A549 (cell line): ENCODE results near the gene SEMG2. TPM values are rescaled to one million over a fixed set of nuclear protein-coding genes. Genes with fewer than 3 reads are reported as not detected.

Experiments used
- ATAC-seq, 2 experiments: fragments of 200-7000 bp in 1 of 2; fragments of >200 bp in 1 of 2; cut with Nextera tagmentation in 1 of 2; cut with Tn5 transposase in 1 of 2; 3 replicates each; pipeline versions ENCODE4 v1.8.0 to v1.9.1; 2018 to 2020; ENCODE audit warnings: mild to moderate bottlenecking in 1 of 2, moderate library complexity in 1 of 2
- CTCF ChIA-PET: fragments of 300-600 bp; sonication (Branson Sonifier 250); formaldehyde crosslinking; extraction: SDS; loops from one replicate; lab custom pipeline; 2021; ENCODE audit warnings: antibody characterized with exemption, inconsistent platforms; lab: Yijun Ruan, JAX
- POLR2A ChIA-PET: fragments of 350-600 bp; formaldehyde crosslinking; extraction: SDS; loops from one replicate; lab custom pipeline; 2021; ENCODE audit warnings: antibody characterized with exemption, inconsistent platforms; lab: Yijun Ruan, JAX
- DNase-seq, 2 experiments: peaks; one replicate each; pipeline versions ENCODE4 v3.0.0 to v3.0.0-alpha.2; 2011 to 2016; ENCODE audit warnings: low read depth in 1 of 2, low spot score in 1 of 2
- FAIRE-seq: peaks from 2 replicates; lab custom pipeline; 2011; peaks lifted over from hg19 to GRCh38; lab: Jason Lieb, UNC
- H3K27ac ChIP-seq, 2 experiments: fragments of >200 bp; sonication (Bioruptor Twin); formaldehyde crosslinking; 3 replicates each; pipeline ENCODE4 v1.5.1; 2016 to 2017
- H3K4me1 ChIP-seq: fragments of >200 bp; sonication (Bioruptor Twin); formaldehyde crosslinking; 3 replicates; pipeline ENCODE4 v1.6.1; 2016
- H3K4me2 ChIP-seq: fragments of >200 bp; sonication (Bioruptor Twin); formaldehyde crosslinking; 3 replicates; pipeline ENCODE4 v1.6.1; 2016
- H3K4me3 ChIP-seq: fragments of >200 bp; sonication (Bioruptor Twin); formaldehyde crosslinking; 3 replicates; pipeline ENCODE4 v1.5.1; 2016
- H3K9me3 ChIP-seq: fragments of >200 bp; sonication (Bioruptor Twin); formaldehyde crosslinking; 3 replicates; pipeline ENCODE4 v1.6.1; 2016
- ATOH8 ChIP-seq: fragments of 250-450 bp; sonication (Bioruptor Pico); IDR thresholded peaks from 2 replicates; pipeline ENCODE4 v1.5.0; 2020; ENCODE audit warnings: low read depth, mild to moderate bottlenecking, moderate library complexity
- BCL3 ChIP-seq: fragments of >200 bp; sonication (Bioruptor Twin); formaldehyde crosslinking; IDR thresholded peaks from 3 replicates; pipeline ENCODE4 v1.6.1; 2016
- BHLHE40 ChIP-seq: IDR thresholded peaks from 2 replicates; pipeline ENCODE4 v1.6.1; 2012; ENCODE audit warnings: low read depth, low read length, inconsistent platforms
- CEBPB ChIP-seq, 2 experiments: fragments of >200 bp in 1 of 2; sonication (Bioruptor Twin) in 1 of 2; formaldehyde crosslinking in 1 of 2; IDR thresholded peaks; 2 replicates each; pipeline ENCODE4 v1.6.1; 2012 to 2016
- CHD4 ChIP-seq: fragments of 200-600 bp; sonication (generic); IDR thresholded peaks from 2 replicates; pipeline ENCODE4 v1.6.1; 2016; ENCODE audit warnings: antibody characterized with exemption, mild to moderate bottlenecking, borderline replicate concordance
- E2F6 ChIP-seq: IDR thresholded peaks from 2 replicates; pipeline ENCODE4 v1.6.1; 2012; ENCODE audit warnings: low read depth, borderline replicate concordance
- EHMT2 ChIP-seq: fragments of 200-600 bp; sonication (generic); IDR thresholded peaks from 2 replicates; pipeline ENCODE4 v1.6.1; 2016; ENCODE audit warnings: antibody characterized with exemption, low read depth, mild to moderate bottlenecking, moderate library complexity
- ESRRA ChIP-seq: fragments of 150-350 bp; IDR thresholded peaks from 2 replicates; pipeline ENCODE4 v1.6.1; 2014; ENCODE audit warnings: mild to moderate bottlenecking, low read length, borderline replicate concordance
- FOSL2 ChIP-seq, 2 experiments: fragments of 450-650 bp in 1 of 2; fragments of >200 bp in 1 of 2; sonication (Bioruptor Twin) in 1 of 2; formaldehyde crosslinking; IDR thresholded peaks; 2 replicates each; pipeline versions ENCODE4 v1.5.0 to v1.6.1; 2016 to 2020; ENCODE audit warnings: mild to moderate bottlenecking in 1 of 2, moderate library complexity in 1 of 2
- FOXS1 ChIP-seq: fragments of 250-450 bp; sonication (Bioruptor Pico); IDR thresholded peaks from 2 replicates; pipeline ENCODE4 v1.5.0; 2020; ENCODE audit warnings: mild to moderate bottlenecking, moderate library complexity
- GATA3 ChIP-seq: IDR thresholded peaks from 2 replicates; pipeline ENCODE4 v1.6.1; 2012; ENCODE audit warnings: borderline replicate concordance
- HMGXB4 ChIP-seq: fragments of 250-450 bp; sonication (Bioruptor Pico); IDR thresholded peaks from 2 replicates; pipeline ENCODE4 v1.5.0; 2021; ENCODE audit warnings: mild to moderate bottlenecking, moderate library complexity, borderline replicate concordance
- HOXA7 ChIP-seq: fragments of 250-450 bp; sonication (Bioruptor Pico); IDR thresholded peaks from 2 replicates; pipeline ENCODE4 v1.5.0; 2020; ENCODE audit warnings: mild to moderate bottlenecking, moderate library complexity
- JUN ChIP-seq, 2 experiments: fragments of >200 bp; sonication (Bioruptor Twin); formaldehyde crosslinking; IDR thresholded peaks; 2 replicates in 1 of 2; 3 replicates in 1 of 2; pipeline ENCODE4 v1.6.1; 2016 to 2017
- JUNB ChIP-seq: fragments of >200 bp; sonication (Bioruptor Twin); formaldehyde crosslinking; IDR thresholded peaks from 2 replicates; pipeline ENCODE4 v1.6.1; 2016
- KDM5A ChIP-seq: fragments of 200-600 bp; sonication (generic); IDR thresholded peaks from 2 replicates; pipeline ENCODE4 v1.6.1; 2016; ENCODE audit warnings: antibody characterized with exemption, mild to moderate bottlenecking
- MAFK ChIP-seq: fragments of 450-650 bp; IDR thresholded peaks from 2 replicates; pipeline ENCODE4 v1.6.1; 2014; ENCODE audit not compliant: partially characterized antibody
- MAX ChIP-seq: IDR thresholded peaks from 2 replicates; pipeline ENCODE4 v1.6.1; 2012
- MAZ ChIP-seq: fragments of 150-350 bp; IDR thresholded peaks from 2 replicates; pipeline ENCODE4 v1.6.1; 2014; ENCODE audit warnings: antibody characterized with exemption, low read depth, low read length, borderline replicate concordance
- MYC ChIP-seq: IDR thresholded peaks from 2 replicates; pipeline ENCODE4 v1.6.1; 2012; ENCODE audit warnings: mild to moderate bottlenecking, inconsistent platforms, low read length, improper control_type of control experiment, borderline replicate concordance
- NPAS2 ChIP-seq: fragments of 250-450 bp; sonication (Bioruptor Pico); IDR thresholded peaks from 2 replicates; pipeline ENCODE4 v1.8.0; 2022; ENCODE audit warnings: mild to moderate bottlenecking, moderate library complexity, borderline replicate concordance
- PHF8 ChIP-seq: fragments of 200-600 bp; sonication (generic); IDR thresholded peaks from 2 replicates; pipeline ENCODE4 v1.6.1; 2016; ENCODE audit warnings: low read depth, mild to moderate bottlenecking, antibody characterized with exemption, moderate library complexity, borderline replicate concordance
- POLR2AphosphoS2 ChIP-seq: conservative IDR thresholded peaks from 2 replicates; pipeline ENCODE4 v1.6.1; 2012; ENCODE audit warnings: low read length, improper control_type of control experiment, inconsistent platforms
- RCOR1 ChIP-seq: fragments of 150-350 bp; IDR thresholded peaks from 2 replicates; pipeline ENCODE4 v1.6.1; 2014; ENCODE audit warnings: antibody characterized with exemption, low read length, low read depth
- RNF2 ChIP-seq: fragments of 200-600 bp; sonication (generic); IDR thresholded peaks from 2 replicates; pipeline ENCODE4 v1.6.1; 2016; ENCODE audit warnings: low read depth, mild to moderate bottlenecking, antibody characterized with exemption, moderate library complexity, borderline replicate concordance
- TP53 ChIP-seq: fragments of 250-450 bp; sonication (Bioruptor Pico); IDR thresholded peaks from 2 replicates; pipeline ENCODE4 v1.5.0; 2021; ENCODE audit warnings: mild to moderate bottlenecking, moderate library complexity
- ZC3H11A ChIP-seq: fragments of 450-650 bp; IDR thresholded peaks from 2 replicates; pipeline ENCODE4 v1.6.1; 2014; ENCODE audit warnings: antibody characterized with exemption, mild to moderate bottlenecking
- ZFP36 ChIP-seq: fragments of 450-650 bp; IDR thresholded peaks from 2 replicates; pipeline ENCODE4 v1.6.1; 2014; ENCODE audit warnings: borderline replicate concordance; ENCODE audit not compliant: partially characterized antibody
- WGBS: methylation state at CpG from one replicate; pipeline ENCODE4 v1.1.6; 2017; ENCODE audit errors: missing lambda C conversion rate; 5-methylcytosine and 5-hydroxymethylcytosine counted together
- polyA plus RNA-seq, 4 experiments: library from polyadenylated mRNA; depleted of rRNA in 3 of 4; stranded (reverse); fragments of >200 nt; fragmentation: RNase III in 1 of 4; extraction: RNeasy Plus Mini Kit Qiagen cat#74134 plus additional on column Dnase treatment in 1 of 4; gene quantifications; 2 replicates in 3 of 4; 3 replicates in 1 of 4; pipeline ENCODE4 v1.2.3, GENCODE V29; 2011 to 2017

The SEMG2 gene
- polyA plus RNA-seq, 2 of the 4 experiments (the other 2 are of a cell fraction), result not detected

- POLR2A ChIA-PET, result no interaction called here
- CTCF ChIA-PET, result interaction anchor here (0.7 to 1.4 kb wide), 2 partner anchors 24 to 45 kb away, joined by 3 read pairs; no protein-coding TSS in a partner anchor
- FAIRE-seq (no peak), DNase-seq (no peak), ATAC-seq (no peak)
- Histone ChIP-seq H3K4me3 (no peak overlapping the region), H3K4me2 (no peak overlapping the region), H3K27ac (no peak overlapping the region), H3K9me3 (no peaks in the 10 kb centered on the region), H3K4me1 (no peaks in the 10 kb centered on the region)
- 62% methylated on average over 6 of the region's 6 CpGs for WGBS
- TF ChIP-seq EHMT2, result no peak
- TF ChIP-seq KDM5A, result no peak
- TF ChIP-seq RNF2, result no peak
- TF ChIP-seq JUNB, result no peak
- no peak for TF ChIP-seq HMGXB4 (CRISPR knock-in tag)
- no peak for TF ChIP-seq ZC3H11A
- no peak for TF ChIP-seq JUN (IDR thresholded peaks at IDR 0.05)
- TF ChIP-seq MAX, result no peak
- TF ChIP-seq BHLHE40, result no peak
- no peak for TF ChIP-seq E2F6
- no peak for TF ChIP-seq ZFP36
- no peak for TF ChIP-seq ESRRA
- TF ChIP-seq FOSL2 (IDR thresholded peaks at IDR 0.05), result no peak
- TF ChIP-seq FOSL2 (CRISPR knock-in tag; IDR thresholded peaks at IDR 0.05), result no peak
- TF ChIP-seq GATA3, result no peak
- no peak for TF ChIP-seq CEBPB (IDR thresholded peaks at IDR 0.05)
- no peak for TF ChIP-seq MYC
- no peak for TF ChIP-seq FOXS1
- no peak for TF ChIP-seq MAZ
- no peak for TF ChIP-seq TP53 (CRISPR knock-in tag)
- TF ChIP-seq BCL3, result no peak
These were observed 24.9 kb downstream of the SEMG2 start for GRCh38 chr20:45246109-45246508.

GRCh38 chr20:45247865-45248264 is 26.7 kb downstream of the SEMG2 start:
- ATAC-seq (no peak), DNase-seq (no peak), FAIRE-seq (no peak)
- POLR2A ChIA-PET, result no interaction called here
- Histone ChIP-seq H3K27ac (no peak overlapping the region), H3K9me3 (no peaks in the 10 kb centered on the region), H3K4me2 (no peak overlapping the region), H3K4me3 (no peak overlapping the region), H3K4me1 (no peaks in the 10 kb centered on the region)
- CTCF ChIA-PET, result no interaction called here
- 33% methylated on average over 1 of the region's 1 CpG for WGBS
- no peak for TF ChIP-seq NPAS2
- no peak for TF ChIP-seq RCOR1
- no peak for TF ChIP-seq CHD4
- TF ChIP-seq MAFK, result no peak
- TF ChIP-seq ATOH8 (CRISPR knock-in tag), result no peak
- TF ChIP-seq MYC, result no peak
- no peak for TF ChIP-seq POLR2AphosphoS2
- TF ChIP-seq PHF8, result no peak
- TF ChIP-seq MAX, result no peak
- TF ChIP-seq JUN (IDR thresholded peaks at IDR 0.05), result no peak
- no peak for TF ChIP-seq KDM5A
- TF ChIP-seq BHLHE40, result no peak
- no peak for TF ChIP-seq FOXS1
- no peak for TF ChIP-seq EHMT2
- no peak for TF ChIP-seq HOXA7 (CRISPR knock-in tag)
- TF ChIP-seq JUNB, result no peak
